GM12875 (cell line): ENCODE results near the gene SMG6.

Experiments used
- H3K4me3 ChIP-seq: one replicate; pipeline ENCODE4 v1.5.1; 2011; ENCODE audit warnings: low read depth, low read length, control low read depth
- CTCF ChIP-seq: IDR thresholded peaks from 2 replicates; pipeline ENCODE4 v1.5.1; 2011; ENCODE audit warnings: low read depth, mild to moderate bottlenecking, control low read depth, inconsistent platforms, low read length, moderate library complexity, borderline replicate concordance; ENCODE audit not compliant: insufficient read depth

SMG6 gene

GRCh38 chr17:2198927-2199326 lies 104.7 kb downstream of the SMG6 start:
- no peak for TF ChIP-seq CTCF
- no peak overlapping the region for H3K4me3 ChIP-seq

GRCh38 chr17:2197271-2197670 lies 106.3 kb downstream of the SMG6 start:
- TF ChIP-seq CTCF = no peak
- H3K4me3 ChIP-seq = no peak overlapping the region

- TF ChIP-seq CTCF = no peak
- no peak overlapping the region for H3K4me3 ChIP-seq
Observed at GRCh38 chr17:2195729-2196128, 107.9 kb downstream of the SMG6 start.

- no peak for TF ChIP-seq CTCF
- no peak overlapping the region for H3K4me3 ChIP-seq
Observed at GRCh38 chr17:2194889-2195335, 108.7 kb downstream of the SMG6 start.

- no peak overlapping the region for H3K4me3 ChIP-seq
- TF ChIP-seq CTCF = no peak
Observed at GRCh38 chr17:2192367-2193057, 111.1 kb downstream of the SMG6 start.

GRCh38 chr17:2191785-2192184 lies 111.8 kb downstream of the SMG6 start:
- TF ChIP-seq CTCF = no peak

GRCh38 chr17:2191227-2191626 lies 112.4 kb downstream of the SMG6 start:
- no peak overlapping the region for H3K4me3 ChIP-seq
- no peak for TF ChIP-seq CTCF

More at GRCh38 chr17:2191785-2192184, 111.8 kb downstream of the SMG6 start:
- H3K4me3 ChIP-seq = no peak overlapping the region
